Measurements from ENCODE around the gene KCNT1. TPM values are rescaled to one million over a fixed set of nuclear protein-coding genes. Genes with fewer than 3 reads are reported as not detected.

Gene KCNT1
- total RNA-seq, 1 experiment from 2014 or later = not detected

DNA sequence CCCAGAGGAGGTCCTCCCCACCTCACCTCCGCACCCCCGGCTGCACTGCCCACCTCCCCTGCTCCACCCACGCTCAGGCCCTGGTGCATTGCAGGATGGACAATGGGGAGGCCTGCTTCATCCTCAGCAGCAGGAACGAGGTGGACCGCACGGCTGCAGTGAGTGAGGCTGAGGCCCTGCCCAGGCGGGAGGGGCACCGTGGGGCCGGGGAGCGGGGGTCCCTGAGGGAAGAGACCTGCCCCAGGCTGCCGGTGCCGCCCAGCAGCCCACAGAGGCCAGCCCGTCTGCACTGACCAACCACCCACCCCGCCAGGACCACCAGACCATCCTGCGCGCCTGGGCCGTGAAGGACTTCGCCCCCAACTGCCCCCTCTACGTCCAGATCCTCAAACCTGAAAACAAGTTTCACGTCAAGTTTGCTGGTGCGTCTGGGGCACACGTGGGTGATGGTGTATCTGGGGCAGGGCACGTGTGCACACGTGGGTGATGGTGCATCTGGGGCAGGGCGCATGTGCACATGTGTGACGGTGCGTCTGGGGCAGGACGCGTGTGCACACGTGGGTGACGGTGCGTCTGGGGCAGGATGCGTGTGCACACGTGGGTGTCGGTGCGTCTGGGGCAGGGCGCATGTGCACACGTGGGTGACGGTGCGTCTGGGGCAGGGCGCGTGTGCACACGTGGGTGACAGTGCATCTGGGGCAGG lies 66.7 kb downstream of the KCNT1 start:
- ChIA-PET POLR2A (ENCODE audit: low non-redundant PET) (no interaction called here), CTCF (no interaction called here)
- no peak for TF ChIP-seq EZH2 (IDR thresholded peaks at IDR 0.05; ENCODE audit: borderline replicate concordance, low read depth, low read length, poor library complexity, severe bottlenecking)
- TF ChIP-seq, protein P1, sequence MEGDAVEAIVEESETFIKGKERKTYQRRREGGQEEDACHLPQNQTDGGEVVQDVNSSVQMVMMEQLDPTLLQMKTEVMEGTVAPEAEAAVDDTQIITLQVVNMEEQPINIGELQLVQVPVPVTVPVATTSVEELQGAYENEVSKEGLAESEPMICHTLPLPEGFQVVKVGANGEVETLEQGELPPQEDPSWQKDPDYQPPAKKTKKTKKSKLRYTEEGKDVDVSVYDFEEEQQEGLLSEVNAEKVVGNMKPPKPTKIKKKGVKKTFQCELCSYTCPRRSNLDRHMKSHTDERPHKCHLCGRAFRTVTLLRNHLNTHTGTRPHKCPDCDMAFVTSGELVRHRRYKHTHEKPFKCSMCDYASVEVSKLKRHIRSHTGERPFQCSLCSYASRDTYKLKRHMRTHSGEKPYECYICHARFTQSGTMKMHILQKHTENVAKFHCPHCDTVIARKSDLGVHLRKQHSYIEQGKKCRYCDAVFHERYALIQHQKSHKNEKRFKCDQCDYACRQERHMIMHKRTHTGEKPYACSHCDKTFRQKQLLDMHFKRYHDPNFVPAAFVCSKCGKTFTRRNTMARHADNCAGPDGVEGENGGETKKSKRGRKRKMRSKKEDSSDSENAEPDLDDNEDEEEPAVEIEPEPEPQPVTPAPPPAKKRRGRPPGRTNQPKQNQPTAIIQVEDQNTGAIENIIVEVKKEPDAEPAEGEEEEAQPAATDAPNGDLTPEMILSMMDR (conservative IDR thresholded peaks at IDR 0.05; ENCODE audit: low read depth, low read length) = no peak
- H3K36me3 ChIP-seq (ENCODE audit: insufficient read depth, low read length, poor library complexity, severe bottlenecking) = no peaks in the 10 kb centered on the region
- H3K4me3 ChIP-seq (ENCODE audit: low read depth, low read length, poor library complexity, severe bottlenecking) = no peak overlapping the region
- no peaks in the 10 kb centered on the region for H3K9me3 ChIP-seq (ENCODE audit: low read depth, low read length, poor library complexity, severe bottlenecking)
- H3K4me1 ChIP-seq (ENCODE audit: insufficient read depth, low read length, poor library complexity, severe bottlenecking) = no peaks in the 10 kb centered on the region
- BruUV-seq (replicated peaks) = no TSS peak
- DNase-seq (ENCODE audit: low spot score) = no peak
- H3K27me3 ChIP-seq (replicated peaks; ENCODE audit: insufficient read depth, low read depth, low read length, poor library complexity) = no peaks in the 10 kb centered on the region
- intact Hi-C loops (cut with micrococcal nuclease; ENCODE audit: unreplicated experiment) = no loop called here
- H3K27ac ChIP-seq (ENCODE audit: low read depth, low read length, poor library complexity, severe bottlenecking) = no peak overlapping the region

DNA sequence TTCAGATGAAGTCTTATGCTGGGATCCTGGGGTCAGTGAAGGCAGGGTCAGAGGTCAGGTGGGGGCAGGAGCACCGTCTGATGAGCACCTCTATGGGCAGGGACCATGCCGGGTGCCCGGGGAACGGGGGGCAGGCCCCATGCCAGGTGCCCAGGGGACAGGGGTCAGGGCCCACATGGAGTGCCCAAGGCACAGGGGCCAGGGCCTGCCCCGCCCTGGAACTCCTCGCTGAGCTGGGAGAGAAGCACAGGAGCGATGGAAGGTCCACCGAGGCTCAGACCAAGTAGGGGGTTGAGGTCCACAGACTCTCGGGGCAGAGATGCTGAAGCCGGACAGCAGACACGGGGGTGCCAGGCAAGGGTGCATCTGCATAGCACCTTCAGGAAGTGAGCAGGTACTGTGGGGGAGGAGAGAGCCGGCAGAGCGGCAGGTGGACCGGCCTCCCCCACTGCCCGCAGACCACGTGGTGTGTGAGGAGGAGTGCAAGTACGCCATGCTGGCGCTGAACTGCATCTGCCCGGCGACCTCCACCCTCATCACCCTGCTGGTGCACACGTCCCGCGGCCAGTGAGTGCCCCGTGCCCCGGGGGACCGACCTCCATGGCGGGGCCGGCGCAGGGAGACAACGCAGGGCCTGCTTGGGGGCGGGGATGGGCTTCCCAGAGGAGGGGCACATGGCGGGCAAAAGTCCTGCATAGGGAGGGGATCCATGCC lies 67.7 kb downstream of the KCNT1 start:
- POLR2A ChIA-PET (ENCODE audit: low non-redundant PET) = no interaction called here
- no peak for TF ChIP-seq EZH2 (IDR thresholded peaks at IDR 0.05; ENCODE audit: borderline replicate concordance, low read depth, low read length, poor library complexity, severe bottlenecking)
- TF ChIP-seq, protein P1 (conservative IDR thresholded peaks at IDR 0.05; ENCODE audit: low read depth, low read length) = no peak
- Histone ChIP-seq H3K9me3 (ENCODE audit: low read depth, low read length, poor library complexity, severe bottlenecking) (no peaks in the 10 kb centered on the region), H3K27ac (ENCODE audit: low read depth, low read length, poor library complexity, severe bottlenecking) (no peak overlapping the region), H3K4me3 (ENCODE audit: low read depth, low read length, poor library complexity, severe bottlenecking) (no peak overlapping the region), H3K36me3 (ENCODE audit: insufficient read depth, low read length, poor library complexity, severe bottlenecking) (no peaks in the 10 kb centered on the region), H3K4me1 (ENCODE audit: insufficient read depth, low read length, poor library complexity, severe bottlenecking) (no peaks in the 10 kb centered on the region), H3K27me3 (replicated peaks; ENCODE audit: insufficient read depth, low read depth, low read length, poor library complexity) (no peaks in the 10 kb centered on the region)
- CTCF ChIA-PET = no interaction called here
- no TSS peak for BruUV-seq (replicated peaks)
- intact Hi-C loops (cut with micrococcal nuclease; ENCODE audit: unreplicated experiment) = no loop called here
- DNase-seq (ENCODE audit: low spot score) = no peak

DNA sequence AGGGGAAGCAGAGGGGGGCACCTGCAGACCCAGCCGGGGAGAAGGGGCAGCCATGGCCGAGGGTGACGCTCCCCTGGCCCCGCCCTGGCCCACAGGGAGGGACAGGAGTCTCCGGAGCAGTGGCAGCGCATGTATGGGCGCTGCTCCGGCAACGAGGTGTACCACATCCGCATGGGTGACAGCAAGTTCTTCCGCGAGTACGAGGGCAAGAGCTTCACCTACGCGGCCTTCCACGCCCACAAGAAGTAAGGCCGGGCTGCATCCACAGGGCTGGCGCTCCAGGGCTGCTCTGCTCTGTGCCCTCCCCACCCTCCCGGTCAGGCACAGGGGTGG lies 68.2 kb downstream of the KCNT1 start:
- no peaks in the 10 kb centered on the region for H3K36me3 ChIP-seq (ENCODE audit: insufficient read depth, low read length, poor library complexity, severe bottlenecking)
- no peak for TF ChIP-seq EZH2 (IDR thresholded peaks at IDR 0.05; ENCODE audit: borderline replicate concordance, low read depth, low read length, poor library complexity, severe bottlenecking)
- TF ChIP-seq, protein P1 (conservative IDR thresholded peaks at IDR 0.05; ENCODE audit: low read depth, low read length) = no peak
- no peaks in the 10 kb centered on the region for H3K9me3 ChIP-seq (ENCODE audit: low read depth, low read length, poor library complexity, severe bottlenecking)
- no peaks in the 10 kb centered on the region for H3K27me3 ChIP-seq (replicated peaks; ENCODE audit: insufficient read depth, low read depth, low read length, poor library complexity)
- ChIA-PET CTCF (no interaction called here), POLR2A (ENCODE audit: low non-redundant PET) (no interaction called here)
- no peak for DNase-seq (ENCODE audit: low spot score)
- BruUV-seq (replicated peaks) = no TSS peak
- intact Hi-C loops (cut with micrococcal nuclease; ENCODE audit: unreplicated experiment) = no loop called here
- H3K27ac ChIP-seq (ENCODE audit: low read depth, low read length, poor library complexity, severe bottlenecking) = no peak overlapping the region
- no peaks in the 10 kb centered on the region for H3K4me1 ChIP-seq (ENCODE audit: insufficient read depth, low read length, poor library complexity, severe bottlenecking)
- no peak overlapping the region for H3K4me3 ChIP-seq (ENCODE audit: low read depth, low read length, poor library complexity, severe bottlenecking)
